ENCODE data around the gene TENM4. TPM values are rescaled to one million over a fixed set of nuclear protein-coding genes. Genes with fewer than 3 reads are reported as not detected.

The TENM4 gene
- polyA plus RNA-seq, 1 experiment = 0.39 TPM

GRCh38 chr11:78651136-78651775, 789.6 kb downstream of the TENM4 start:
- POLR2A ChIA-PET = no interaction called here
- DNase-seq (ENCODE audit: low read depth) = no peak
- Histone ChIP-seq H3K36me3 (ENCODE audit: control insufficient read depth, insufficient read depth, low read length) (no peaks in the 10 kb centered on the region), H3K4me3 (ENCODE audit: low read depth, low read length) (no peak overlapping the region), H3K27me3 (ENCODE audit: control insufficient read depth, insufficient read depth, low read length) (peaks cover 3% of the 10 kb centered on the region)
- no peak for TF ChIP-seq CTCF (IDR thresholded peaks at IDR 0.05; ENCODE audit: insufficient read depth, low read depth, low read length)
- CTCF ChIA-PET = interaction anchor here (2.0 kb wide), 1 partner anchor 843 kb away, joined by 4 read pairs; no protein-coding TSS in a partner anchor

- POLR2A ChIA-PET = no interaction called here
- Histone ChIP-seq H3K27me3 (ENCODE audit: control insufficient read depth, insufficient read depth, low read length) (peaks cover 3% of the 10 kb centered on the region), H3K36me3 (ENCODE audit: control insufficient read depth, insufficient read depth, low read length) (no peaks in the 10 kb centered on the region), H3K4me3 (ENCODE audit: low read depth, low read length) (no peak overlapping the region)
- TF ChIP-seq CTCF (IDR thresholded peaks at IDR 0.05; ENCODE audit: insufficient read depth, low read depth, low read length) = no peak
- no peak for DNase-seq (ENCODE audit: low read depth)
- CTCF ChIA-PET = interaction anchor here (2.0 kb wide), 1 partner anchor 845 kb away, joined by 4 read pairs; no protein-coding TSS in a partner anchor
These were observed 791.2 kb downstream of the TENM4 start for GRCh38 chr11:78649361-78650215.

GRCh38 chr11:78647986-78648875, 792.6 kb downstream of the TENM4 start:
- peaks cover 4% of the 10 kb centered on the region for H3K27me3 ChIP-seq (ENCODE audit: control insufficient read depth, insufficient read depth, low read length)
- no peaks in the 10 kb centered on the region for H3K36me3 ChIP-seq (ENCODE audit: control insufficient read depth, insufficient read depth, low read length)
- TF ChIP-seq CTCF (IDR thresholded peaks at IDR 0.05; ENCODE audit: insufficient read depth, low read depth, low read length) = no peak
- no peak for DNase-seq (ENCODE audit: low read depth)
- no peak overlapping the region for H3K4me3 ChIP-seq (ENCODE audit: low read depth, low read length)
- POLR2A ChIA-PET = no interaction called here
- CTCF ChIA-PET = interaction anchor here (0.5 to 5.8 kb wide), 16 partner anchors 7 to 844 kb away, joined by 3 to 77 read pairs (median 19); partner anchors contain the start of gene TENM4

GRCh38 chr11:78647266-78647915, 793.4 kb downstream of the TENM4 start:
- DNase-seq (ENCODE audit: low read depth) = no peak
- H3K4me3 ChIP-seq (ENCODE audit: low read depth, low read length) = no peak overlapping the region
- ChIA-PET CTCF (interaction anchor here (0.5 to 5.8 kb wide), 35 partner anchors 8 to 845 kb away, joined by 3 to 77 read pairs (median 5); partner anchors contain the start of gene TENM4), POLR2A (no interaction called here)
- no peaks in the 10 kb centered on the region for H3K36me3 ChIP-seq (ENCODE audit: control insufficient read depth, insufficient read depth, low read length)
- H3K27me3 ChIP-seq (ENCODE audit: control insufficient read depth, insufficient read depth, low read length) = peaks cover 4% of the 10 kb centered on the region
- TF ChIP-seq CTCF (IDR thresholded peaks at IDR 0.05; ENCODE audit: insufficient read depth, low read depth, low read length) = no peak

Data from BJ (cell line).